NCI-H2196 treated with DMSO at 0.1 percent for 48 hours (cell line): Measurements from ENCODE around the gene PCSK5.

Experiments used
- DNase-seq: peaks from one replicate; lab custom pipeline; 2025; ENCODE audit not compliant: unreplicated experiment; lab: John Stamatoyannopoulos, UW

Gene PCSK5

DNA sequence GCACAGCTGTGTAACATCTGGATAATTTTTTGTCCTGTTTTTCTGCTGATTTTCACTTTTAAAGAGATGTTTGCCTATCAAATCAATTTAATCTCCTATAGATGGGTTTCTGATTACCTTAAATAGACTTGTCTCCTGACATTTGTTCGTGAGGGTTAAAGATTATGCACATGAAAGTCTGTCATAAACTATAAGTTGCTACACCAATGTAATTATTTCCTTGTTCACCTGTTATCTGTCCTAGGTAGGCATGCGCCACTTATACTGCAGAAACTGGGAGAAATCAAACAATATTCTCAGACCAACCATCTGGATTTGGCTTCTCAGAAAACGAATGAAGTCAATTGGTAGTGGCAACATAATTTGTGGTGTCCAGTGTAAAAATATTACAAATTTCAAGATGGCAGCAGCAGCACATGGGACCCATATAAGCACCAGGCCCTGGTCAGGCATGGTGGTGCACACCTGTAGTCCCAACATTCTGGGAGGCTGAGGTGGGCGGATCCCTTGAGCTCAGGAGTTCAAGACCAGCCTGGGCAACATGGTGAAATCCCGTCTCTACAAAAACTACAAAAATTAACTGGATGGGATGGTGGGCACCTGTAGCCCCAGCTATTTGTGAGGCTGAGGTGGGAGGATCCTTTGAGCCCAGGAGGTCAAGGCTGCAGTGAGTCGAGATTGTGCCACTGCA, 483.5 kb downstream of the PCSK5 start:
- DNase-seq: no peak

- no peak for DNase-seq
These were observed 484.5 kb downstream of the PCSK5 start for GRCh38 chr9:76374783-76375559.

GRCh38 chr9:76377791-76378190, 487.3 kb downstream of the PCSK5 start:
- no peak for DNase-seq

GRCh38 chr9:76378367-76379073, 488.0 kb downstream of the PCSK5 start:
- DNase-seq: no peak

GRCh38 chr9:76379494-76379893, 489.0 kb downstream of the PCSK5 start:
- DNase-seq: peak; percentile 64

DNA sequence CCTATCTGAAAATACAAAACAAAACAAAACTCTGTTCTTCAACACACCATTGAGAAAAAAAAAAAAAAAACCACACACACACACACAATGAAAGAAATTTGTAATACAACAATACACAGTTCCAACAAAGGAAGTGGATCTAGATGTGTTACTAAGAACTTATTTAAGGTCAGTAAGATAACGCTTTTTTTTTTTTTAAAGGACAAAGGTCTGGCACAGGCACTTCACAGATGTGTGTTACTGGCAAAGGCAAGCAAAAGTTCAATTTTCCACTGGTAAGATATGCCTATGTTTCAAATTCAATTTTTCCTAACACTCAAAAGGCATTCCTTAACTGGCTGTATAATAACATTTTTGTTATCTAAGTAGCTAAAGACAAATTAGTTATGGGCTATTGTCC, 500.2 kb downstream of the PCSK5 start:
- no peak for DNase-seq

DNA sequence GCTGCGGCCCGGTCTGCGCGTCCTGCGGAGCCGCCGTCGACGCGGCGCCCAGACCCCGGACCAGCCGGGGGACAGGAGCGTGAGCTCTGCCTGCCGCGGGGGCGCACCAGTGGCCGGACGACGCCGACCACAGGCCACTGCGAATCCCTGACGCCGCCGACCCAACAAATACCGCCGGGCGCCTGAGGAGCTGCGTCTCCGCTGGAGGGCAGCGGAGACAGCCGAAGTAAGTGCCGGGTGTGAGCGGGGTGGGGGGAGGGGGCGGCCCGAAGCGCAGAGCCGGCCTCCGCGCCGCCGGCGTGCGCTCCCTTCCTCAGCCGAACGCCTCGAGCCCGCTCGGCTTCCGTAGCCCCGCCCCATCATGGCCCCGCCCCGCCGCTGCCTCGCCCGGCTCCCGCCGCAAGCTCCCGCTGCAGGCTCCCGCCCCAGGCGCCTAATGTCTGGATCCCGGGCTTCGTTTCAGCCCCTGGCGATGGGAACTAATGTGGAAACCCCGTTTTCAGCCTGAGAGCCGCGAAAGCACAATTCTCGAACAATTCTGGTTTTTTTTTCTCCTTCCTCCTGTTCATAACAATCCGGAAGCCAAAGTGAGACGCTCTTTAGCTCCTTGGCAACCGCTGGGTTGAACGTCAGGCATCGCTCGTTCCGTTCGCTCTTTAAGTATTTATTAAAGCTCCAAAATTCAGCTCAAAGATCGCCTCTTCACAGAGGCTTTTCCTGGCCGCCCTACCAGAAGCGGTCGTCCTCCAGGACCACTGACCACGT, 503.9 kb downstream of the PCSK5 start, which contains the start of gene RFK:
Gene RFK (minus strand): TSS at position 232 of the 765 bp plus-strand sequence. CDS start 255 bp downstream, outside the sequence.
- DNase-seq: peak; percentile 80

DNA sequence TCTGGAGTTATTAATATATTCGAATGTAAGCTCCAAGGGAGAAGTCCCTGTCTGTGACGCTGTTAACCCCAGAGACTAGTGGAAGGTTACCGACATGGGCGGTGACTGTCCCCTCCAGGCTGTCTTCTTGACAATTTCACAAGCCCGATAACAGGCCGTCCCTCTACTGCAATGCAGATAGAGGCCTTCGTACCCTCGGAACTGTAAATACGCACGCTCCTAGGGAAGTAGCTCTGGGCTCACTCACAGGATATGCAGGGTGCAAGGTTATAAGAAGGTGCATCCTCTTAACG, 504.4 kb downstream of the PCSK5 start:
- DNase-seq: peak; percentile 54

DNA sequence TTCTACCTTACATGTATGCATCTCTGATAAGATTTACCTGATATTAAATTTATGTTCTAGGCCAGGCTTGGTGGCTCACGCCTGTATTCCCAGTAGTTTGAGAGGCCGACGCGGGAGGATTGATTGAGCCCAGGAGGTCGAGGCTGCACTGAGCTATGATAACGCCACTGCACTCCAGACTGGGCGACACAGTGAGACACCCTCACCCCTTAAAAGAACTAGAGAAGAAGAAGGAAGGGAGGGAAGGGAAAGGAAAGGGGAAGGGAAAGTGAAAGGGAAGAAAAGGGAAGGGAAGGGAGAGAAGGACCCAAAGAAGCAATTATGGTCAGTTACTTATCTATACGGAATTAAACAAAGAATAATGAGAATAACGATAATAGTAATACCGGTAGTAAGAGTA, 504.9 kb downstream of the PCSK5 start:
- DNase-seq: no peak

- no peak for DNase-seq
These were observed 505.7 kb downstream of the PCSK5 start for GRCh38 chr9:76396144-76396543.

GRCh38 chr9:76396597-76396996, 506.1 kb downstream of the PCSK5 start:
- no peak for DNase-seq

DNA sequence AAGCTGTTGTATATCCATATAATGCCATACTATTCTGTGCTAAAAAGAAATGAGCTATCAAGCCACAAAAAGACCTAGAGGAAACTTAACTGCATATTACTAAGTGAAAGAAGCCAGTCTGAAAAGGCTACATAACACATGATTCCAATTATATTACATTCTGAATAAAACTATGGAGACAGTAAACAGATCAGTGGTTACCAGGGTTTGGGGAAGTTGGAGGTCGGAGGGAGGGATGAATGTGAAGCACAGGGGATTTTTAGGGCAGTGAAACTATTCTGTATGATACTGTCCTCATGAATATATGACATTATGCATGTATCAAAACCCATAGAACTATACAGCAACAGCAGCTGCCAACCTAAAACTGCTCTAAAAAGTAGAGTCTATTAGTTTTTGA, 509.4 kb downstream of the PCSK5 start:
- no peak for DNase-seq

DNA sequence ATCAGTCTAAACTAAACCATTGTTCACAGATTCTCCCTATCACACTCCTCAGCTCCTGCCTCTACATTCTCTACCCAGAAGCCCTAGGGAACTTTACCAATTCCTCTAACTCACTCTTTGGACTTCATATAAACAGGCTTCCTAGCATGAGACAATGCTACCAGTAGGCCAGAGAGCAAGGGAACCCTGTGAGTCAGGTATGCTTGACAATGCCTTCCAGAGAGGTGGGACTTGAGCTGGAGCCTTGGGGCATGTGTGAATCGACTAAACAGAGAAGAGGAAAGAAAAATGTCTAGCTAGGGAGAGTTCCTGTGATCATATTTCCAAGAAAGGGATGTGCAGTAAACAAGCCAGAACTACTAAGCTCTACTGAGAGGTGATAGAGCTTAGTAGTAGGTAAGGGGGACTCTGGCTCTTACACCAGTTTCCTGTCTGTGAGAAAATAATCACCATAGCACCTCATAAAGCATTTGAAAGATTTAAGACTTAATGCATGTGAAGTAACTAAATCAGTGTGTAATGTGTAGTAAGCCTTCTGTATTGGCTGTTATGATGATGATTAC, 510.1 kb downstream of the PCSK5 start:
- no peak for DNase-seq

DNA sequence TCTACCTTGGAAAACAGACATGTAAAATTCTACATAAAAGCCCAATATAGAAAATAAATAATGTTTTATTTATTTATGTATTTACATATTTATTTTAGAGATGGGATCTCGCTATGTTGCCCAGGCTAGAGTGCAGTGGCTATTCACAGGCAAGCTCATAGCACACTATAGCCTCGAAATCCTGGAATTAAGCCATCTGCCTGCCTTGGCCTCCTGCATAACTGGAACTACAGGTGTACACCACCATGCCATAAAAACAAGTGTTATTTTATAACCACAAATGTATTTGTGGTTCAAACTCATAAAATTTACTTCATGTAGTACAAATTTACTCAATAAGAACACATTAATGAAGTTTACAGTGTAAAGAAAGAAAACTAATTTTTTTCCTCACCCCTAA, 510.7 kb downstream of the PCSK5 start:
- no peak for DNase-seq

GRCh38 chr9:76401580-76402354, 511.3 kb downstream of the PCSK5 start:
- DNase-seq: no peak

DNA sequence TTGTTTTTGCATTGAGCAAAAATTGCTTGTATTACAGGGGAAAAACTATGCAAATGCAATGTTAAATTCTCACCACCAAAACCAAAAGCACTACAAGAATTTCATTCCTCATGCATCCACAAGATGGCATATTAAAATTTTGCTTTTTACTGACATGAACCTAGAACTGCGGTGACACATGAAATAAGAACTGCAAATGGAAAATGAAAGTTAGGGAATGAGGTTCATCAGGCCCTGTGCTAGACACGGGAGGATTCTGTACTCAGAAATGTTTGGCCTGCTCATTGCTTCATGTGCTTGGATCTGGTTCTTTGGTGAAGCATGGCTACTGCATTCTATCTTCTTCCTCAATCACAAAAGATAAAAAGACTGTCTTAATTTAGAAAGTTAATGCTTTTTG, 512.9 kb downstream of the PCSK5 start:
- DNase-seq: peak; percentile 52

GRCh38 chr9:76404401-76404800, 513.9 kb downstream of the PCSK5 start:
- no peak for DNase-seq

GRCh38 chr9:76405340-76405739, 514.9 kb downstream of the PCSK5 start:
- DNase-seq: no peak

DNA sequence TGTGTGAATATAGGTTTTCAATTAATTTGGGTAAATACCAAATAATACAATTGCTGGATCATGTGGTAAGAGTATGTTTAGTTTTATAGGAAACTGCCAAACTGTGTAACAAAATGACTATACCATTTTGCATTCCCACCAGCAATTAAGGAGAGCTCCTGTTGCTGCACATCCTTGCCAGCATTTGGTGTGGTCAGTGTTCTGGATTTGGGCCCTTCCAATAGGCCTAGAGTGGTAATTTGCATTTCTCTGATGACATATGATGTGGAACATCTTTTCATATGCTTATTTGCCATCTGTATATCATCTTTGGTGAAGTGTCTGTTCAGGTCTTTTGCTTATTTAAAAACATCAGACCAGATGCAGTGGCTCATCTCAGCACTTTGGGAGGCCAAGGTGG, 515.4 kb downstream of the PCSK5 start:
- no peak for DNase-seq
